Epithelial cell of umbilical artery (primary cell): Measurements from ENCODE around the gene NUP160. TPM values are rescaled to one million over a fixed set of nuclear protein-coding genes. Genes with fewer than 3 reads are reported as not detected.

Experiments
- total RNA-seq: library from RNA; depleted of rRNA; stranded (reverse); fragments of >200 nt; gene quantifications from 2 replicates; pipeline ENCODE4 v1.2.3, GENCODE V29; 2014

Gene NUP160
- 27.3 and 30.4 TPM in 2 replicates for total RNA-seq

GRCh38 chr11:47847892-47848699, at the start of gene NUP160:
NUP160 (minus strand) TSS chr11:47848350; CDS start chr11:47848318, 32 bp downstream.

Other genes with a start within 250 kb of the NUP160 start
- gene MTCH2, start 205.8 kb downstream of the NUP160 start, total RNA-seq = 95.2 and 124 TPM in 2 replicates
- gene AGBL2, start 133.0 kb downstream of the NUP160 start, total RNA-seq = under 0.01 TPM in 1 of 2 replicates, not detected in the other
- gene FNBP4, start 81.0 kb downstream of the NUP160 start, total RNA-seq = 41.6 and 56.7 TPM in 2 replicates
- 6.2 and 9.9 TPM in 2 replicates for gene PTPRJ, start 132.2 kb upstream of the NUP160 start, total RNA-seq